Ovary (tissue), 9 donors: ENCODE results near the gene SRSF10. TPM values are rescaled to one million over a fixed set of nuclear protein-coding genes. Genes with fewer than 3 reads are reported as not detected.

Experiments
- DNase-seq, 5 donors: peaks; one replicate each; pipeline ENCODE4 v3.0.0-alpha.2; 2019 to 2020
- H3K27ac ChIP-seq, 2 donors: fragments of 200-600 bp; one replicate each; pipeline versions ENCODE4 v1.5.1 to v1.8.0; 2019 to 2022
- H3K27me3 ChIP-seq: fragments of 200-600 bp; one replicate; pipeline ENCODE4 v1.8.0; 2022
- H3K36me3 ChIP-seq: fragments of 200-600 bp; sonication (generic); one replicate; pipeline ENCODE4 v1.5.1; 2019
- H3K4me1 ChIP-seq: one replicate; pipeline ENCODE4 v1.8.1; 2013; ENCODE audit warnings: mild to moderate bottlenecking, moderate library complexity; ENCODE audit not compliant: insufficient read depth
- H3K4me3 ChIP-seq: fragments of 200-600 bp; sonication (generic); one replicate; pipeline ENCODE4 v1.5.1; 2017
- H3K9me3 ChIP-seq, 2 donors: fragments of 200-600 bp in 1 of 2; sonication (generic) in 1 of 2; one replicate each; pipeline versions ENCODE4 v1.5.1 to v1.8.1; 2013 to 2019; ENCODE audit warnings: mild to moderate bottlenecking in 1 of 2, moderate library complexity in 1 of 2
- EP300 ChIP-seq: sonication (generic); formaldehyde crosslinking; IDR thresholded peaks from one replicate; pipeline ENCODE4 v1.6.1; 2017; ENCODE audit warnings: antibody characterized with exemption
- POLR2A ChIP-seq: fragments of 450-650 bp; IDR thresholded peaks from one replicate; pipeline ENCODE4 v1.6.1; 2017; ENCODE audit warnings: antibody characterized with exemption, mild to moderate bottlenecking, moderate library complexity
- WGBS, 3 donors: extraction: QIAGEN DNeasy Blood & Tissue Kit in 1 of 3; methylation state at CpG; one replicate each; pipeline versions ENCODE4 v1.1.5 to v1.1.7; 2013 to 2017; 5-methylcytosine and 5-hydroxymethylcytosine counted together
- intact Hi-C, 4 donors: fragments of 100-400 bp; cut with DNase I; formaldehyde crosslinking; loops; one replicate each; pipeline versions ENCODE4 v1.11.0 to v1.15.1; 2022 to 2023
- polyA plus RNA-seq, 2 donors: library from polyadenylated mRNA; stranded (reverse); fragments of 200-250 nt in 1 of 2; fragments of 350-450 nt in 1 of 2; fragmentation: Illumina TruSeq in 1 of 2; extraction: RNeasy Lipid Tissue Mini Kit (QIAGEN cat#74804) in 1 of 2; gene quantifications; one replicate each; pipeline ENCODE4 v1.2.3, GENCODE V29; 2013 to 2014
- total RNA-seq, 7 donors: library from RNA; depleted of rRNA in 2 of 7; stranded (reverse); fragments of >200 nt in 2 of 7; fragmentation: NEBNext Ultra II Directional in 3 of 7; extraction: Animal tissue kit (Norgen Biotek cat#: 25700) in 3 of 7; gene quantifications; one replicate each; pipeline versions ENCODE4 v1.1.0 to v1.2.4, GENCODE V29; 2016 to 2023
- TF ChIP-seq, protein P1 (sequence below), 3 donors: fragments of 450-650 bp in 2 of 3; fragments of 200-600 bp in 1 of 3; IDR thresholded peaks; one replicate each; pipeline versions ENCODE4 v1.5.1 to v1.8.0; 2016 to 2022; ENCODE audit warnings: antibody characterized with exemption in 3 of 3, mild to moderate bottlenecking in 1 of 3
- donor health status: DM: no; HTN: no; CAD: no; lungs with moderate emphysema.
- donor health status: DM: no; HTN: no; CAD: no.
- donor health status: Bipolar disorder and iron deficiency.
- donor health status: DM: yes; HTN: yes; CAD: no.
- donor health status: DM: no; HTN: no; CAD: no.
- donor health status: DM: yes; HTN: yes; CAD: no.

SRSF10 gene
- total and polyA plus RNA-seq, 9 donors = 57.1 to 130 (median 99.1) TPM

DNA sequence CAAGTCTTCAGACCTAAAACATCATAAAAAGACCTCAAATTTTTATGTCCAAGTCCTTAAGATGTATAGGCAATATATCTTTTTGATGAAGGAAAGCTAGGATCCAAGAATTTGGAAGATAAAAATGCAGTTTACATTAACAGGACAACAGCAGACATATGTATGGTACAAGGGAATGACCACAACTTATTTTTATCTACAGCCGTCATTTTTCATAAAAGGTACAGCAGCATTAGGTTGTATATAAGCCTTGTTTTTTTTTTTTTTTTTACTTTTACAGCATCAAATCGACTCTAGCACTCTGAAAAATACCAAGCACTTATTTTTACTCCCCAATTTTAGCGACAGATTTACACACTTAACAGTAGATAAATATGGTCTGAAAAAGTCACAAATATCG, 1.3 kb downstream of the SRSF10 start:
- Histone ChIP-seq H3K4me1 (peaks cover 18% of the 10 kb centered on the region), H3K27me3 (no peaks in the 10 kb centered on the region), H3K4me3 (peak overlapping the region; percentile 97), H3K9me3 (no peaks in the 10 kb centered on the region), H3K27ac (peak overlapping the region in 1 of 2 donors; percentile 3), H3K36me3 (no peaks in the 10 kb centered on the region)
- 1 to 2% (median 1%) methylated on average over 4 of the region's 4 CpGs for WGBS, 3 donors
- intact Hi-C loops = loop anchor here in 1 of 4 donors (10.0 kb wide), 1 partner anchor 46 kb away; no protein-coding TSS in a partner anchor
- no peak for DNase-seq
- TF ChIP-seq, protein P1, sequence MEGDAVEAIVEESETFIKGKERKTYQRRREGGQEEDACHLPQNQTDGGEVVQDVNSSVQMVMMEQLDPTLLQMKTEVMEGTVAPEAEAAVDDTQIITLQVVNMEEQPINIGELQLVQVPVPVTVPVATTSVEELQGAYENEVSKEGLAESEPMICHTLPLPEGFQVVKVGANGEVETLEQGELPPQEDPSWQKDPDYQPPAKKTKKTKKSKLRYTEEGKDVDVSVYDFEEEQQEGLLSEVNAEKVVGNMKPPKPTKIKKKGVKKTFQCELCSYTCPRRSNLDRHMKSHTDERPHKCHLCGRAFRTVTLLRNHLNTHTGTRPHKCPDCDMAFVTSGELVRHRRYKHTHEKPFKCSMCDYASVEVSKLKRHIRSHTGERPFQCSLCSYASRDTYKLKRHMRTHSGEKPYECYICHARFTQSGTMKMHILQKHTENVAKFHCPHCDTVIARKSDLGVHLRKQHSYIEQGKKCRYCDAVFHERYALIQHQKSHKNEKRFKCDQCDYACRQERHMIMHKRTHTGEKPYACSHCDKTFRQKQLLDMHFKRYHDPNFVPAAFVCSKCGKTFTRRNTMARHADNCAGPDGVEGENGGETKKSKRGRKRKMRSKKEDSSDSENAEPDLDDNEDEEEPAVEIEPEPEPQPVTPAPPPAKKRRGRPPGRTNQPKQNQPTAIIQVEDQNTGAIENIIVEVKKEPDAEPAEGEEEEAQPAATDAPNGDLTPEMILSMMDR (IDR thresholded peaks at IDR 0.05) = no peak
- TF ChIP-seq EP300 (no peak), POLR2A (no peak)

- no peaks in the 10 kb centered on the region for H3K36me3 ChIP-seq
- TF ChIP-seq POLR2A (no peak), EP300 (no peak)
- TF ChIP-seq, protein P1 (IDR thresholded peaks at IDR 0.05) = no peak
- no peak overlapping the region for H3K4me3 ChIP-seq
- DNase-seq = no peak
- H3K4me1 ChIP-seq = peaks cover 18% of the 10 kb centered on the region
- no peaks in the 10 kb centered on the region for H3K9me3 ChIP-seq
- intact Hi-C loops = loop anchor here in 1 of 4 donors (10.0 kb wide), 1 partner anchor 47 kb away; no protein-coding TSS in a partner anchor
- no peaks in the 10 kb centered on the region for H3K27me3 ChIP-seq
- 41 to 45% (median 44%) methylated on average over 1 of the region's 1 CpG for WGBS, 3 donors
- no peak overlapping the region for H3K27ac ChIP-seq
These were observed 2.3 kb downstream of the SRSF10 start for GRCh38 chr1:23977854-23978191.

DNA sequence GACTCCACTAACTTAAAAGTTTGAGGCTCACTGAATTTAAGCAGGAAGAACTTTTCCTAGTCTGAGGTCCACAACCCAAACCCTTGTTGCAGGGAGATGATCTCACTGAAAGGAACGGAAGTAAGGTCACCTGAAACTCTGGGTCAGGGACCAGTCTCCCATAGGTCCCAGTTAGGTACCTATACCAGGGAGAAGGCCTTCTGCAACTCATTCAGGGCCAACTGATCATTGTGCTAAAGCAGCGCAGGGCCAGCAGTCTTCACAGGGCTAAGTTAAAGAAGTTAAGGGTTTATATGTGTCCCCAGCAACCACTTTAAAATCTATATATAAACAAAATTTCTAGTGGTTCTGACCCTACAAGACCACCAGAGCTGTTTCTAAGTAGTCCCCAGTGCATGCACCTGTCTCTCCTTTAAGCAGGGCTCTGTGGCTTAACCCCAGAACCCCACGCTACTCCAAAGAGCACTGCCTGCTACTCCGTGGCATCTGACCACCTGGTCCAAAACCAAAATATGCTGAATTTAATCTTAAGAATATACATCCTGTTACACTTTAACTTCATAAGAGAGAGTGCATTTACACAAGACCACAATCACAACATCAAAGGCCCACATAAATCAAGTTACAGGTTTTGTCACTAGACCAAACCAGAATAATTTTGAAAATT, 2.8 kb downstream of the SRSF10 start:
- Histone ChIP-seq H3K27ac (no peak overlapping the region), H3K4me3 (no peak overlapping the region), H3K27me3 (no peaks in the 10 kb centered on the region), H3K36me3 (no peaks in the 10 kb centered on the region), H3K4me1 (peaks cover 18% of the 10 kb centered on the region), H3K9me3 (no peaks in the 10 kb centered on the region)
- WGBS, 3 donors = 50 to 52% (median 51%) methylated on average over 4 of the region's 4 CpGs
- no peak for DNase-seq
- intact Hi-C loops = loop anchor here in 1 of 4 donors (10.0 kb wide), 1 partner anchor 47 kb away; no protein-coding TSS in a partner anchor
- TF ChIP-seq, protein P1 (IDR thresholded peaks at IDR 0.05) = no peak
- no peak for TF ChIP-seq EP300
- TF ChIP-seq POLR2A = no peak

GRCh38 chr1:23967871-23968270, 12.3 kb downstream of the SRSF10 start:
- H3K27me3 ChIP-seq = no peaks in the 10 kb centered on the region
- no peaks in the 10 kb centered on the region for H3K4me1 ChIP-seq
- no peaks in the 10 kb centered on the region for H3K36me3 ChIP-seq
- intact Hi-C loops = no loop called here
- H3K27ac ChIP-seq = no peak overlapping the region
- no peak for DNase-seq
- no peak overlapping the region for H3K4me3 ChIP-seq
- 69 to 73% (median 71%) methylated on average over 2 of the region's 2 CpGs for WGBS, 3 donors
- no peaks in the 10 kb centered on the region for H3K9me3 ChIP-seq
- TF ChIP-seq, protein P1 (IDR thresholded peaks at IDR 0.05) = no peak
- TF ChIP-seq EP300 (no peak), POLR2A (no peak)
